ENCODE results near the gene CABLES1. TPM values are rescaled to one million over a fixed set of nuclear protein-coding genes. Genes with fewer than 3 reads are reported as not detected.
"Not testable (repeated sequence)": the region's sequence is repeated elsewhere in the genome, so short reads cannot be mapped to it uniquely, and the experiment has no call there.

The CABLES1 gene
- total RNA-seq, 1 experiment from 2014 or later, result 9.6 TPM

- H3K36me3 ChIP-seq (replicated peaks; ENCODE audit: control insufficient read depth, insufficient read depth, low read length), result peaks cover 1% of the 10 kb centered on the region; the same call in 1 of the 2 replicates
- DNase-seq, result no peak
- no peak overlapping the region for H3K4me3 ChIP-seq (ENCODE audit: insufficient read depth, low read depth, low read length)
- no peaks in the 10 kb centered on the region for H3K27me3 ChIP-seq (ENCODE audit: control insufficient read depth, insufficient read depth, low read length)
Observed at GRCh38 chr18:23263551-23264235, 128.4 kb downstream of the CABLES1 start.

- no peak overlapping the region for H3K4me3 ChIP-seq (ENCODE audit: insufficient read depth, low read depth, low read length)
Observed at GRCh38 chr18:23265682-23266399, 130.6 kb downstream of the CABLES1 start.

GRCh38 chr18:23266717-23267446, 131.6 kb downstream of the CABLES1 start:
- Histone ChIP-seq H3K4me3 (ENCODE audit: insufficient read depth, low read depth, low read length) (no peak overlapping the region), H3K27me3 (ENCODE audit: control insufficient read depth, insufficient read depth, low read length) (no peaks in the 10 kb centered on the region), H3K36me3 (replicated peaks; ENCODE audit: control insufficient read depth, insufficient read depth, low read length) (no peaks in the 10 kb centered on the region)
- DNase-seq, result no peak

More at GRCh38 chr18:23265682-23266399, 130.6 kb downstream of the CABLES1 start:
- no peak for DNase-seq
- H3K27me3 ChIP-seq (ENCODE audit: control insufficient read depth, insufficient read depth, low read length), result no peaks in the 10 kb centered on the region
- H3K36me3 ChIP-seq (replicated peaks; ENCODE audit: control insufficient read depth, insufficient read depth, low read length), result no peaks in the 10 kb centered on the region

GRCh38 chr18:23267447-23267776, 132.1 kb downstream of the CABLES1 start:
- H3K36me3 ChIP-seq (replicated peaks; ENCODE audit: control insufficient read depth, insufficient read depth, low read length), result no peaks in the 10 kb centered on the region
- no peak overlapping the region for H3K4me3 ChIP-seq (ENCODE audit: insufficient read depth, low read depth, low read length)
- no peak for DNase-seq
- H3K27me3 ChIP-seq (ENCODE audit: control insufficient read depth, insufficient read depth, low read length), result no peaks in the 10 kb centered on the region

GRCh38 chr18:23268641-23269040, 133.4 kb downstream of the CABLES1 start:
- Histone ChIP-seq H3K36me3 (replicated peaks; ENCODE audit: control insufficient read depth, insufficient read depth, low read length) (no peaks in the 10 kb centered on the region), H3K27me3 (ENCODE audit: control insufficient read depth, insufficient read depth, low read length) (no peaks in the 10 kb centered on the region), H3K4me3 (ENCODE audit: insufficient read depth, low read depth, low read length) (no peak overlapping the region)
- DNase-seq, result no peak

- H3K36me3 ChIP-seq (replicated peaks; ENCODE audit: control insufficient read depth, insufficient read depth, low read length); DNase-seq; H3K4me3 ChIP-seq (ENCODE audit: insufficient read depth, low read depth, low read length); H3K27me3 ChIP-seq (ENCODE audit: control insufficient read depth, insufficient read depth, low read length): not testable (repeated sequence)
Observed at GRCh38 chr18:23269068-23269467, 133.8 kb downstream of the CABLES1 start.

GRCh38 chr18:23269928-23270327, 134.6 kb downstream of the CABLES1 start:
- H3K4me3 ChIP-seq (ENCODE audit: insufficient read depth, low read depth, low read length), result no peak overlapping the region
- DNase-seq, result no peak
- H3K27me3 ChIP-seq (ENCODE audit: control insufficient read depth, insufficient read depth, low read length), result no peaks in the 10 kb centered on the region
- H3K36me3 ChIP-seq (replicated peaks; ENCODE audit: control insufficient read depth, insufficient read depth, low read length), result no peaks in the 10 kb centered on the region

- H3K27me3 ChIP-seq (ENCODE audit: control insufficient read depth, insufficient read depth, low read length), result no peaks in the 10 kb centered on the region
- H3K4me3 ChIP-seq (ENCODE audit: insufficient read depth, low read depth, low read length), result no peak overlapping the region
- no peak for DNase-seq
- H3K36me3 ChIP-seq (replicated peaks; ENCODE audit: control insufficient read depth, insufficient read depth, low read length), result no peaks in the 10 kb centered on the region
Observed at GRCh38 chr18:23270986-23271680, 135.8 kb downstream of the CABLES1 start.

GRCh38 chr18:23272498-23273232, 137.4 kb downstream of the CABLES1 start:
- Histone ChIP-seq H3K36me3 (replicated peaks; ENCODE audit: control insufficient read depth, insufficient read depth, low read length) (no peaks in the 10 kb centered on the region), H3K27me3 (ENCODE audit: control insufficient read depth, insufficient read depth, low read length) (no peaks in the 10 kb centered on the region), H3K4me3 (ENCODE audit: insufficient read depth, low read depth, low read length) (no peak overlapping the region)
- no peak for DNase-seq

GRCh38 chr18:23273443-23273966, 138.2 kb downstream of the CABLES1 start:
- no peak for DNase-seq
- Histone ChIP-seq H3K36me3 (replicated peaks; ENCODE audit: control insufficient read depth, insufficient read depth, low read length) (no peaks in the 10 kb centered on the region), H3K27me3 (ENCODE audit: control insufficient read depth, insufficient read depth, low read length) (no peaks in the 10 kb centered on the region), H3K4me3 (ENCODE audit: insufficient read depth, low read depth, low read length) (no peak overlapping the region)

GRCh38 chr18:23274638-23275482, 139.6 kb downstream of the CABLES1 start:
- no peaks in the 10 kb centered on the region for H3K36me3 ChIP-seq (replicated peaks; ENCODE audit: control insufficient read depth, insufficient read depth, low read length)
- H3K4me3 ChIP-seq (ENCODE audit: insufficient read depth, low read depth, low read length), result no peak overlapping the region
- no peaks in the 10 kb centered on the region for H3K27me3 ChIP-seq (ENCODE audit: control insufficient read depth, insufficient read depth, low read length)
- DNase-seq, result peak; percentile 39

- Histone ChIP-seq H3K36me3 (replicated peaks; ENCODE audit: control insufficient read depth, insufficient read depth, low read length) (no peaks in the 10 kb centered on the region), H3K4me3 (ENCODE audit: insufficient read depth, low read depth, low read length) (no peak overlapping the region), H3K27me3 (ENCODE audit: control insufficient read depth, insufficient read depth, low read length) (no peaks in the 10 kb centered on the region)
- no peak for DNase-seq
Observed at GRCh38 chr18:23276451-23276850, 141.2 kb downstream of the CABLES1 start.

- Histone ChIP-seq H3K36me3 (replicated peaks; ENCODE audit: control insufficient read depth, insufficient read depth, low read length) (no peaks in the 10 kb centered on the region), H3K4me3 (ENCODE audit: insufficient read depth, low read depth, low read length) (no peak overlapping the region), H3K27me3 (ENCODE audit: control insufficient read depth, insufficient read depth, low read length) (no peaks in the 10 kb centered on the region)
- no peak for DNase-seq
Observed at GRCh38 chr18:23277399-23277798, 142.1 kb downstream of the CABLES1 start.

Data from H7 (cell line).